Endothelial cell of umbilical vein (primary cell): ENCODE results near the gene CCDC92B. TPM values are rescaled to one million over a fixed set of nuclear protein-coding genes. Genes with fewer than 3 reads are reported as not detected.

Experiments used
- BruUV-seq: library from RNA; stranded (reverse); fragments of 400-500 nt; replicated peaks from 2 replicates; lab custom pipeline; 2021; lab: Mats Ljungman, UMichigan
- CTCF ChIA-PET: fragments of 300-600, 350-600 bp; sonication (Branson Sonifier 250); formaldehyde crosslinking; loops from one replicate; lab custom pipeline; 2021; ENCODE audit warnings: antibody characterized with exemption, inconsistent platforms; lab: Charles Lee
- POLR2A ChIA-PET: fragments of 300-600, 350-600 bp; sonication (Branson Sonifier 250); formaldehyde crosslinking; loops from one replicate; lab custom pipeline; 2021; ENCODE audit warnings: antibody characterized with exemption, inconsistent platforms; lab: Charles Lee
- DNase-seq: peaks from one replicate; pipeline ENCODE4 v3.0.0-alpha.2; 2011; ENCODE audit warnings: low read depth, low spot score
- FAIRE-seq: peaks from 2 replicates; lab custom pipeline; 2011; peaks lifted over from hg19 to GRCh38; lab: Jason Lieb, UNC
- H2AFZ ChIP-seq: 2 replicates; pipeline ENCODE4 v1.6.0; 2012; ENCODE audit warnings: low read depth, low read length, control low read depth, inconsistent platforms
- H3K27ac ChIP-seq: 2 replicates; pipeline ENCODE4 v1.5.1; 2011; ENCODE audit warnings: low read depth, mild to moderate bottlenecking, control low read depth, low read length, moderate library complexity; ENCODE audit not compliant: insufficient read depth
- H3K27me3 ChIP-seq, 2 experiments: 2 replicates each; pipeline versions ENCODE4 v1.6.0 to v1.6.1; 2011; ENCODE audit warnings: low read length in 2 of 2, mixed read lengths in 1 of 2; ENCODE audit not compliant: control insufficient read depth in 2 of 2, insufficient read depth in 2 of 2
- H3K36me3 ChIP-seq, 2 experiments: 2 replicates in 1 of 2; 3 replicates in 1 of 2; pipeline ENCODE4 v1.5.1; 2011; ENCODE audit warnings: low read length in 2 of 2, mild to moderate bottlenecking in 1 of 2, moderate library complexity in 1 of 2; ENCODE audit not compliant: control insufficient read depth in 2 of 2, insufficient read depth in 2 of 2; ENCODE audit errors: extremely low read depth in 1 of 2
- H3K4me1 ChIP-seq: 3 replicates; pipeline ENCODE4 v1.5.1; 2011; ENCODE audit warnings: mild to moderate bottlenecking, low read length; ENCODE audit not compliant: control insufficient read depth, insufficient read depth; ENCODE audit errors: extremely low read depth
- H3K4me2 ChIP-seq: 2 replicates; pipeline ENCODE4 v1.6.1; 2011; ENCODE audit warnings: low read length, control low read depth, mixed read lengths; ENCODE audit not compliant: insufficient read depth
- H3K4me3 ChIP-seq, 3 experiments: fragments of 200-600 bp in 1 of 3; sonication (generic), shearing (Covaris generic) in 1 of 3; replicated peaks in 1 of 3; 2 replicates each; pipeline ENCODE4 v1.5.1; 2011 to 2016; ENCODE audit warnings: control low read depth in 3 of 3, low read length in 3 of 3, mild to moderate bottlenecking in 2 of 3, inconsistent platforms in 1 of 3, low read depth in 1 of 3, moderate library complexity in 1 of 3; ENCODE audit not compliant: insufficient read depth in 1 of 3
- H3K79me2 ChIP-seq: 2 replicates; pipeline ENCODE4 v1.6.0; 2012; ENCODE audit warnings: low read length, inconsistent platforms; ENCODE audit not compliant: control insufficient read depth, insufficient read depth
- H3K9ac ChIP-seq: replicated peaks from 2 replicates; pipeline ENCODE3; 2011; ENCODE audit warnings: low read length, control low read depth; ENCODE audit not compliant: insufficient read depth; ENCODE audit errors: extremely low read depth
- H3K9me1 ChIP-seq: replicated peaks from 3 replicates; pipeline ENCODE4 v1.6.0; 2011; ENCODE audit warnings: mild to moderate bottlenecking, low read length; ENCODE audit not compliant: control insufficient read depth, insufficient read depth; ENCODE audit errors: extremely low read depth
- H3K9me3 ChIP-seq: replicated peaks from 2 replicates; pipeline ENCODE4 v1.5.1; 2012; ENCODE audit warnings: low read length, inconsistent platforms; ENCODE audit not compliant: control insufficient read depth, insufficient read depth
- H4K20me1 ChIP-seq: replicated peaks from 2 replicates; pipeline ENCODE3; 2011; ENCODE audit warnings: mild to moderate bottlenecking, low read length; ENCODE audit not compliant: control insufficient read depth, insufficient read depth; ENCODE audit errors: extremely low read depth
- EZH2 ChIP-seq: IDR thresholded peaks from 2 replicates; pipeline ENCODE4 v1.6.1; 2012; ENCODE audit warnings: borderline replicate concordance, low read depth, mild to moderate bottlenecking, moderate library complexity, low read length, inconsistent platforms; ENCODE audit not compliant: severe bottlenecking
- FOS ChIP-seq: IDR thresholded peaks from 2 replicates; pipeline ENCODE4 v1.6.1; 2011; ENCODE audit warnings: mild to moderate bottlenecking, low read length, moderate library complexity, borderline replicate concordance; ENCODE audit not compliant: insufficient read depth
- GATA2 ChIP-seq: IDR thresholded peaks from 2 replicates; pipeline ENCODE4 v1.7.0; 2011; ENCODE audit warnings: low read depth, mild to moderate bottlenecking, moderate library complexity, mixed read lengths, low read length; ENCODE audit not compliant: insufficient read length, insufficient read depth
- JUN ChIP-seq: IDR thresholded peaks from 2 replicates; pipeline ENCODE4 v1.6.1; 2011; ENCODE audit warnings: borderline replicate concordance, low read depth; ENCODE audit not compliant: insufficient read length, insufficient read depth
- POLR2A ChIP-seq: IDR thresholded peaks from 2 replicates; pipeline ENCODE4 v1.6.1; 2012; ENCODE audit warnings: low read depth, mild to moderate bottlenecking, control low read depth, low read length
- POLR2AphosphoS5 ChIP-seq: IDR thresholded peaks from 2 replicates; pipeline ENCODE4 v1.6.1; 2012; ENCODE audit warnings: low read depth, mild to moderate bottlenecking, control low read depth, low read length, moderate library complexity; ENCODE audit not compliant: insufficient read depth
- dilution Hi-C: fragments of 300-500 bp; cut with MboI; formaldehyde crosslinking; loops from one replicate; pipeline ENCODE4 v1.15.0; 2019; ENCODE audit warnings: low sequenced_read_pairs; ENCODE audit not compliant: extremely low pct_ligation_motif_present
- intact Hi-C: fragments of 100-400 bp; cut with micrococcal nuclease; formaldehyde crosslinking; loops from one replicate; pipeline ENCODE4 v1.10.0; 2022
- polyA plus RNA-seq, 4 experiments: library from polyadenylated mRNA; depleted of rRNA in 3 of 4; stranded (reverse) in 3 of 4; unstranded in 1 of 4; fragments of >200 nt; gene quantifications; 2 replicates each; pipeline versions ENCODE4 v1.2.1 to v1.2.3, GENCODE V29; 2011 to 2012; ENCODE audit warnings: missing spikeins in 1 of 4
- total RNA-seq: library from RNA; stranded (reverse); gene quantifications from 2 replicates; pipeline ENCODE4 v1.2.3, GENCODE V29; 2021
- TF ChIP-seq, protein P1 (sequence below), 2 donors: IDR thresholded peaks; 1 replicate in 1 of 2; 2 replicates in 1 of 2; pipeline ENCODE4 v1.5.1; 2011; ENCODE audit warnings: low read length in 2 of 2, mild to moderate bottlenecking in 2 of 2, moderate library complexity in 2 of 2, control low read depth in 1 of 2, inconsistent platforms in 1 of 2, low read depth in 1 of 2; ENCODE audit not compliant: insufficient read depth in 1 of 2; ENCODE audit errors: extremely low read depth in 1 of 2
- TF ChIP-seq, protein P2 (sequence below): IDR thresholded peaks from 2 replicates; pipeline ENCODE4 v1.6.1; 2011; ENCODE audit not compliant: insufficient read depth, insufficient read length

Gene CCDC92B
- total and polyA plus RNA-seq, 2 donors (not counting 3 experiments of a cell fraction or from before 2014, with no cell fraction given) = not detected

DNA sequence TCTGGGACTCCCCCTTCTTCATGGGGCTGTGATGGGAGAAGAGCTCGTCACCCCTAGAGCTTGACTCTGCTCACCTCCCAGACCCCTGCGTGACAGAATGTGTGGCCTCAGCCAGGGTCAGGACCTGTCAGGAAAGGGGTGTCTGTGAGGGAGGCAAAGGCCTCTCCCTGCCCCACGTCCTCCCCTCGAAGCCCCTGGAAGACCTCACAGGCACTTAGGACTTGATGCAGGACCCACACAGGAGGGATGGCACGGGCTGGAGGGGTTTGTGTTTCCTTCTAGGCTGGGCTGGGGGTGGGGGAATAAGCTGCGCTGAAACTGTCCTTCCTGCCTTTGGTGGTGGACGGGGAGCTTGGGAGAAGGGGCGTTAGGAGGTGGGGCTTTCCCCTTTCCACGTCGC, 26.8 kb downstream of the CCDC92B start:
- intact Hi-C loops = no loop called here
- Histone ChIP-seq H3K9ac (no peak overlapping the region), H3K4me1 (no peaks in the 10 kb centered on the region), H3K4me2 (no peak overlapping the region), H3K9me3 (no peaks in the 10 kb centered on the region), H3K9me1 (no peaks in the 10 kb centered on the region), H3K36me3 (no peaks in the 10 kb centered on the region), H3K27ac (no peak overlapping the region), H2AFZ (no peak overlapping the region), H3K4me3 (no peak overlapping the region), H4K20me1 (no peaks in the 10 kb centered on the region), H3K79me2 (no peaks in the 10 kb centered on the region), H3K27me3 (peaks cover 12 to 17% of the 10 kb centered on the region in 2 experiments)
- no peak for DNase-seq
- no TSS peak for BruUV-seq
- FAIRE-seq = no peak
- CTCF ChIA-PET = interaction anchor here (1.3 kb wide), 1 partner anchor 290 kb away, joined by 3 read pairs; no protein-coding TSS in a partner anchor
- dilution Hi-C loops = no loop called here
- TF ChIP-seq, protein P1, sequence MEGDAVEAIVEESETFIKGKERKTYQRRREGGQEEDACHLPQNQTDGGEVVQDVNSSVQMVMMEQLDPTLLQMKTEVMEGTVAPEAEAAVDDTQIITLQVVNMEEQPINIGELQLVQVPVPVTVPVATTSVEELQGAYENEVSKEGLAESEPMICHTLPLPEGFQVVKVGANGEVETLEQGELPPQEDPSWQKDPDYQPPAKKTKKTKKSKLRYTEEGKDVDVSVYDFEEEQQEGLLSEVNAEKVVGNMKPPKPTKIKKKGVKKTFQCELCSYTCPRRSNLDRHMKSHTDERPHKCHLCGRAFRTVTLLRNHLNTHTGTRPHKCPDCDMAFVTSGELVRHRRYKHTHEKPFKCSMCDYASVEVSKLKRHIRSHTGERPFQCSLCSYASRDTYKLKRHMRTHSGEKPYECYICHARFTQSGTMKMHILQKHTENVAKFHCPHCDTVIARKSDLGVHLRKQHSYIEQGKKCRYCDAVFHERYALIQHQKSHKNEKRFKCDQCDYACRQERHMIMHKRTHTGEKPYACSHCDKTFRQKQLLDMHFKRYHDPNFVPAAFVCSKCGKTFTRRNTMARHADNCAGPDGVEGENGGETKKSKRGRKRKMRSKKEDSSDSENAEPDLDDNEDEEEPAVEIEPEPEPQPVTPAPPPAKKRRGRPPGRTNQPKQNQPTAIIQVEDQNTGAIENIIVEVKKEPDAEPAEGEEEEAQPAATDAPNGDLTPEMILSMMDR (IDR thresholded peaks at IDR 0.05; ENCODE audit: extremely low read depth in 1 of 2, insufficient read depth in 1 of 2, low read depth in 1 of 2, low read length in 2 of 2) = no peak
- TF ChIP-seq POLR2A (no peak), GATA2 (no peak), FOS (no peak), EZH2 (no peak), JUN (no peak), POLR2AphosphoS5 (no peak)
- TF ChIP-seq, protein P2, sequence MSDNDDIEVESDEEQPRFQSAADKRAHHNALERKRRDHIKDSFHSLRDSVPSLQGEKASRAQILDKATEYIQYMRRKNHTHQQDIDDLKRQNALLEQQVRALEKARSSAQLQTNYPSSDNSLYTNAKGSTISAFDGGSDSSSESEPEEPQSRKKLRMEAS = no peak
- POLR2A ChIA-PET = no interaction called here
